ENCODE measurements around the gene CENPL. TPM values are rescaled to one million over a fixed set of nuclear protein-coding genes. Genes with fewer than 3 reads are reported as not detected.

Gene CENPL
- total and polyA plus RNA-seq, 9 of the 15 experiments (the other 6 are each of a cell fraction or from before 2014, with no cell fraction given) = 33.0 to 52.7 (median 39.7) TPM

DNA sequence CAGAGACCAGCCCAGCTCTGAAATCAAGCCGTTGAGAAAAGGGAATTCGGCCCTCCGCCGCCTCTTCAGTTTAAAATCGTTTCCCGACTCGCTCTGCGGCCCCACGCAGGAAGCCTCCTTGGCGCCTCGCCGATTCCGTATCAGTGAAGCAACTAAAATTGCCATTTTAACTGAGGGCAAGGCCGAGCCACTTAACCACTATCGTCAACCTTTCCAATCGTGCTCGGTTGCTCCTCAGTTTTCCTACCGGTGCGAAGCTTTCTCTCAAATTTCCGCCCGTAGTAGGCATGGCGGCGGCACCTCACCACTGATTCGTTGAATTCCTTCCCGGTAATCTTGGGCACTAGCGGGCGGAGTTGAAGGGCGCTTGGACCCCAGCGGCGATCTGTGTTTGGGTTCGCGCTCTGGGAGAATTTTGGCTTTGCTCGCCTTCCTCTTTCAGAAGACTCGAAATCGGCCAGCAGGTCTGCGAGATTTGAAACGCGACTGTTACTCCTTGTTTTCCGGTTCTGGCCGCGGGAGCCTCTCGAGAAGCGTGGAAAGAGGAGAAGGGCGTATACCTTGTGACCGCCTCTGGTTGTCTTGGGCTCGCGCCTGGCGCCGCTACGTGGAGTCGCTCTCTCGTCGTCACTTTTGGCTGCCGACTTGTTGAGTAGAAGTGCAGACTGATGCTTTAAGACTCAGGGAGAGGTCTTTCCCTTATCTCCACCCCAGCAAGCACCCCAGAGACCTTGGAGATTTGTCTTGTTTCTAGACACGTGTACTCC, at the start of gene CENPL, which contains the start of gene DARS2 (continued):
- TF ChIP-seq, protein P1, sequence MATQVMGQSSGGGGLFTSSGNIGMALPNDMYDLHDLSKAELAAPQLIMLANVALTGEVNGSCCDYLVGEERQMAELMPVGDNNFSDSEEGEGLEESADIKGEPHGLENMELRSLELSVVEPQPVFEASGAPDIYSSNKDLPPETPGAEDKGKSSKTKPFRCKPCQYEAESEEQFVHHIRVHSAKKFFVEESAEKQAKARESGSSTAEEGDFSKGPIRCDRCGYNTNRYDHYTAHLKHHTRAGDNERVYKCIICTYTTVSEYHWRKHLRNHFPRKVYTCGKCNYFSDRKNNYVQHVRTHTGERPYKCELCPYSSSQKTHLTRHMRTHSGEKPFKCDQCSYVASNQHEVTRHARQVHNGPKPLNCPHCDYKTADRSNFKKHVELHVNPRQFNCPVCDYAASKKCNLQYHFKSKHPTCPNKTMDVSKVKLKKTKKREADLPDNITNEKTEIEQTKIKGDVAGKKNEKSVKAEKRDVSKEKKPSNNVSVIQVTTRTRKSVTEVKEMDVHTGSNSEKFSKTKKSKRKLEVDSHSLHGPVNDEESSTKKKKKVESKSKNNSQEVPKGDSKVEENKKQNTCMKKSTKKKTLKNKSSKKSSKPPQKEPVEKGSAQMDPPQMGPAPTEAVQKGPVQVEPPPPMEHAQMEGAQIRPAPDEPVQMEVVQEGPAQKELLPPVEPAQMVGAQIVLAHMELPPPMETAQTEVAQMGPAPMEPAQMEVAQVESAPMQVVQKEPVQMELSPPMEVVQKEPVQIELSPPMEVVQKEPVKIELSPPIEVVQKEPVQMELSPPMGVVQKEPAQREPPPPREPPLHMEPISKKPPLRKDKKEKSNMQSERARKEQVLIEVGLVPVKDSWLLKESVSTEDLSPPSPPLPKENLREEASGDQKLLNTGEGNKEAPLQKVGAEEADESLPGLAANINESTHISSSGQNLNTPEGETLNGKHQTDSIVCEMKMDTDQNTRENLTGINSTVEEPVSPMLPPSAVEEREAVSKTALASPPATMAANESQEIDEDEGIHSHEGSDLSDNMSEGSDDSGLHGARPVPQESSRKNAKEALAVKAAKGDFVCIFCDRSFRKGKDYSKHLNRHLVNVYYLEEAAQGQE (IDR thresholded peaks at IDR 0.05; ENCODE audit: borderline replicate concordance) = peak; percentile 61; the same call in 1 of the 2 replicates
- TF ChIP-seq, protein P1 (CRISPR knock-in tag; IDR thresholded peaks at IDR 0.05; ENCODE audit: low read depth) = no peak
- TF ChIP-seq SOX6 (IDR thresholded peaks at IDR 0.05) = peak; percentile 73; the same call in 1 of the 2 replicates
- no peak for TF ChIP-seq MTF1 (CRISPR knock-in tag; IDR thresholded peaks at IDR 0.05; ENCODE audit: borderline replicate concordance)
- TF ChIP-seq BRD4 (IDR thresholded peaks at IDR 0.05) = no peak; the same call in 1 of the 2 replicates
- TF ChIP-seq, protein P2, sequence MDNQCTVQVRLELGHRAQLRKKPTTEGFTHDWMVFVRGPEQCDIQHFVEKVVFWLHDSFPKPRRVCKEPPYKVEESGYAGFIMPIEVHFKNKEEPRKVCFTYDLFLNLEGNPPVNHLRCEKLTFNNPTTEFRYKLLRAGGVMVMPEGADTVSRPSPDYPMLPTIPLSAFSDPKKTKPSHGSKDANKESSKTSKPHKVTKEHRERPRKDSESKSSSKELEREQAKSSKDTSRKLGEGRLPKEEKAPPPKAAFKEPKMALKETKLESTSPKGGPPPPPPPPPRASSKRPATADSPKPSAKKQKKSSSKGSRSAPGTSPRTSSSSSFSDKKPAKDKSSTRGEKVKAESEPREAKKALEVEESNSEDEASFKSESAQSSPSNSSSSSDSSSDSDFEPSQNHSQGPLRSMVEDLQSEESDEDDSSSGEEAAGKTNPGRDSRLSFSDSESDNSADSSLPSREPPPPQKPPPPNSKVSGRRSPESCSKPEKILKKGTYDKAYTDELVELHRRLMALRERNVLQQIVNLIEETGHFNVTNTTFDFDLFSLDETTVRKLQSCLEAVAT (IDR thresholded peaks at IDR 0.05) = peak; percentile 75 to 76; a peak in 2 of 4 replicates
- TF ChIP-seq PRMT5 (CRISPR knock-in tag; IDR thresholded peaks at IDR 0.05) = no peak
- TF ChIP-seq, protein P3, sequence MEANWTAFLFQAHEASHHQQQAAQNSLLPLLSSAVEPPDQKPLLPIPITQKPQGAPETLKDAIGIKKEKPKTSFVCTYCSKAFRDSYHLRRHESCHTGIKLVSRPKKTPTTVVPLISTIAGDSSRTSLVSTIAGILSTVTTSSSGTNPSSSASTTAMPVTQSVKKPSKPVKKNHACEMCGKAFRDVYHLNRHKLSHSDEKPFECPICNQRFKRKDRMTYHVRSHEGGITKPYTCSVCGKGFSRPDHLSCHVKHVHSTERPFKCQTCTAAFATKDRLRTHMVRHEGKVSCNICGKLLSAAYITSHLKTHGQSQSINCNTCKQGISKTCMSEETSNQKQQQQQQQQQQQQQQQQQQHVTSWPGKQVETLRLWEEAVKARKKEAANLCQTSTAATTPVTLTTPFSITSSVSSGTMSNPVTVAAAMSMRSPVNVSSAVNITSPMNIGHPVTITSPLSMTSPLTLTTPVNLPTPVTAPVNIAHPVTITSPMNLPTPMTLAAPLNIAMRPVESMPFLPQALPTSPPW (CRISPR knock-in tag; IDR thresholded peaks at IDR 0.05) = peak; percentile 59
- peak; percentile 83 for TF ChIP-seq CEBPB (tag; IDR thresholded peaks at IDR 0.05)
- no peak for TF ChIP-seq JUNB (CRISPR knock-in tag; conservative IDR thresholded peaks at IDR 0.05)
